Naive thymus-derived CD4-positive, alpha-beta T cell (primary cell): ENCODE results near the gene MVB12A. TPM values are rescaled to one million over a fixed set of nuclear protein-coding genes. Genes with fewer than 3 reads are reported as not detected.

Source experiments
- ATAC-seq: fragments of 150-1000 bp; cut with Tn5 transposase; 2 replicates; pipeline ENCODE4 v1.10.0; 2021; ENCODE audit warnings: mild to moderate bottlenecking, moderate library complexity
- CTCF ChIA-PET: fragments of 350-600 bp; sonication (Branson Sonifier 250); formaldehyde crosslinking; loops from one replicate; lab custom pipeline; 2021; ENCODE audit warnings: antibody characterized with exemption; lab: Charles Lee
- POLR2A ChIA-PET: fragments of 350-600 bp; sonication (Branson Sonifier 250); formaldehyde crosslinking; loops from one replicate; lab custom pipeline; 2021; ENCODE audit warnings: antibody characterized with exemption, inconsistent platforms; lab: Charles Lee
- DNase-seq, 9 donors: peaks; one replicate each; pipeline versions ENCODE4 v3.0.0 to v3.0.0-alpha.2; 2020 to 2022; ENCODE audit warnings: mixed read lengths in 1 of 9
- H3K27ac ChIP-seq: one replicate; pipeline ENCODE4 v1.7.0; 2013; ENCODE audit warnings: mild to moderate bottlenecking, low read depth, low read length, moderate library complexity
- H3K27me3 ChIP-seq, 2 donors: one replicate each; pipeline ENCODE4 v1.7.0; 2013; ENCODE audit warnings: low read length in 2 of 2, mild to moderate bottlenecking in 2 of 2, moderate library complexity in 2 of 2; ENCODE audit not compliant: control insufficient read depth in 2 of 2, insufficient read depth in 2 of 2
- H3K36me3 ChIP-seq, 3 experiments: 1 replicate in 2 of 3; 2 replicates in 1 of 3; pipeline ENCODE4 v1.7.0; 2013; ENCODE audit warnings: low read length in 3 of 3, mild to moderate bottlenecking in 3 of 3, moderate library complexity in 1 of 3; ENCODE audit not compliant: insufficient read depth in 3 of 3, control insufficient read depth in 2 of 3
- H3K4me1 ChIP-seq, 2 donors: one replicate each; pipeline ENCODE4 v1.7.0; 2013; ENCODE audit warnings: low read length in 2 of 2, mild to moderate bottlenecking in 2 of 2, moderate library complexity in 1 of 2; ENCODE audit not compliant: control insufficient read depth in 2 of 2, insufficient read depth in 2 of 2
- H3K4me3 ChIP-seq: 2 replicates; pipeline ENCODE4 v1.7.0; 2013; ENCODE audit warnings: mild to moderate bottlenecking, low read length
- H3K9me3 ChIP-seq, 3 experiments: 1 replicate in 2 of 3; 2 replicates in 1 of 3; pipeline ENCODE4 v1.7.0; 2013; ENCODE audit warnings: low read length in 3 of 3; ENCODE audit not compliant: control insufficient read depth in 2 of 3
- H3K27ac Mint-ChIP-seq, 9 donors: one replicate each; pipeline ENCODE4 v1.8.0; 2020 to 2022; ENCODE audit warnings: mixed read lengths in 9 of 9, mild to moderate bottlenecking in 8 of 9, moderate library complexity in 5 of 9, inconsistent platforms in 2 of 9
- H3K27me3 Mint-ChIP-seq, 5 donors: one replicate each; pipeline ENCODE4 v1.8.0; 2021 to 2022; ENCODE audit warnings: mixed read lengths in 5 of 5, mild to moderate bottlenecking in 1 of 5
- H3K36me3 Mint-ChIP-seq, 5 donors: one replicate each; pipeline ENCODE4 v1.8.0; 2020 to 2022; ENCODE audit warnings: mixed read lengths in 5 of 5, mild to moderate bottlenecking in 3 of 5, inconsistent platforms in 1 of 5
- H3K4me1 Mint-ChIP-seq, 7 donors: one replicate each; pipeline ENCODE4 v1.8.0; 2020 to 2022; ENCODE audit warnings: mixed read lengths in 7 of 7, mild to moderate bottlenecking in 3 of 7, inconsistent platforms in 1 of 7
- H3K4me3 Mint-ChIP-seq, 10 donors: one replicate each; pipeline ENCODE4 v1.8.0; 2020 to 2022; ENCODE audit warnings: mild to moderate bottlenecking in 10 of 10, mixed read lengths in 10 of 10, moderate library complexity in 6 of 10, inconsistent platforms in 2 of 10
- H3K9me3 Mint-ChIP-seq, 11 donors: one replicate each; pipeline ENCODE4 v1.8.0; 2020 to 2022; ENCODE audit warnings: mixed read lengths in 11 of 11, mild to moderate bottlenecking in 4 of 11, inconsistent platforms in 1 of 11, moderate library complexity in 1 of 11
- intact Hi-C, 2 donors: fragments of 100-400 bp; cut with micrococcal nuclease; formaldehyde crosslinking; loops; one replicate each; pipeline ENCODE4 v1.15.1; 2023
- polyA plus RNA-seq, 2 donors: library from polyadenylated mRNA; unstranded; fragments of 300-500 nt; fragmentation: Illumina TruSeq; gene quantifications; one replicate each; pipeline ENCODE4 v1.2.3, GENCODE V29; 2021
- total RNA-seq, 6 experiments: library from RNA in 5 of 6; stranded (reverse) in 5 of 6; gene quantifications; 1 replicate in 5 of 6; 2 replicates in 1 of 6; pipeline ENCODE4 v1.2.3 and lab custom pipeline; 2021 to 2026

The MVB12A gene
- total and polyA plus RNA-seq, 7 experiments from 2014 or later = 19.5 to 45.1 (median 31.3) TPM

DNA sequence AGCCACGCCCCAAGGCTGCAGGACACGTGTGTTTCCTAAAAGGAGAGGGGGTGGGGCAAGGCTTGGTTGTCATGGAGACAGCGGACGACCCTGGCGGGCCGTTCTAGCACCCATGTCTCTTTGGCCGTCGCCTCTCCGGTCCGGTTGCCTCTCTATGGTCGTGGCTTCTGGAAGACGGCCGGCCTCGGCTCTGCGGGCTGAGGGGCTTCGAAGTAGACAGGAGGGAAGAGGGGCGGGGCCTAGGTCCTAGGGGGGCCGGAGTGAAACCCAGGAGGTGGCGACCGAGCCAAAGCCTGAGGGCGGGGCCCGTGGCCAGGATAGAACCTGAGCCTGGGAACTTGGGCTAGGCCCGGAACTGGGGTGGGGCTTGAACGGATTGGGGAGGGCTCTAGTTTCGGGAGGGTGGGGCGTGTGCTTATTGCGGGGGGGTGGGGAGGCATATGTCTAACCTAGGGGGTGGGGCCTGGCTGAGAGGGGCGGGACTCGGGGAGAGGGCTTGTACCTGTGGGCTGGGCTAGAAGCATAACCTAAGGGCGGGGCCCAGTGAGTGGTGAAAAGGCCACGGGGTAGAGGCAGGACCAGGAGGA, 49.7 kb downstream of the MVB12A start:
- intact Hi-C loops = loop anchor here (1.0 to 10.0 kb wide), 14 partner anchors 16 to 392 kb away; partner anchors contain the start of genes COLGALT1 (in 2 of the 2), PGLS (in 2 of the 2), BABAM1 (in 1 of the 2) and GTPBP3 (in 1 of the 2)
- Histone ChIP-seq H3K27ac (peak overlapping the region; percentile 77), H3K4me1 (peaks cover 6 to 22% of the 10 kb centered on the region in 2 donors), H3K27me3 (no peaks in the 10 kb centered on the region), H3K4me3 (peak overlapping the region; percentile 96), H3K9me3 (no peaks in the 10 kb centered on the region), H3K36me3 (no peaks in the 10 kb centered on the region)
- ATAC-seq (peak; percentile 90), DNase-seq (peak in 8 of 9 donors; percentile 65 to 97 (median 87))
- ChIA-PET CTCF (no interaction called here), POLR2A (interaction anchor here (0.6 to 1.7 kb wide), 3 partner anchors 50 to 244 kb away, joined by 3 to 7 read pairs (median 3); partner anchors contain the start of genes MVB12A and OCEL1)
- Mint-ChIP-seq H3K27me3 (peaks cover 0 to 22% (median 0%) of the 10 kb centered on the region in 5 donors), H3K9me3 (peaks cover 0 to 2% (median 0%) of the 10 kb centered on the region in 11 donors), H3K36me3 (no peaks in the 10 kb centered on the region), H3K4me3 (peak overlapping the region; percentile 92 to 100 (median 96)), H3K4me1 (peaks cover 22 to 38% (median 30%) of the 10 kb centered on the region in 7 donors), H3K27ac (peak overlapping the region; percentile 74 to 98 (median 93))

DNA sequence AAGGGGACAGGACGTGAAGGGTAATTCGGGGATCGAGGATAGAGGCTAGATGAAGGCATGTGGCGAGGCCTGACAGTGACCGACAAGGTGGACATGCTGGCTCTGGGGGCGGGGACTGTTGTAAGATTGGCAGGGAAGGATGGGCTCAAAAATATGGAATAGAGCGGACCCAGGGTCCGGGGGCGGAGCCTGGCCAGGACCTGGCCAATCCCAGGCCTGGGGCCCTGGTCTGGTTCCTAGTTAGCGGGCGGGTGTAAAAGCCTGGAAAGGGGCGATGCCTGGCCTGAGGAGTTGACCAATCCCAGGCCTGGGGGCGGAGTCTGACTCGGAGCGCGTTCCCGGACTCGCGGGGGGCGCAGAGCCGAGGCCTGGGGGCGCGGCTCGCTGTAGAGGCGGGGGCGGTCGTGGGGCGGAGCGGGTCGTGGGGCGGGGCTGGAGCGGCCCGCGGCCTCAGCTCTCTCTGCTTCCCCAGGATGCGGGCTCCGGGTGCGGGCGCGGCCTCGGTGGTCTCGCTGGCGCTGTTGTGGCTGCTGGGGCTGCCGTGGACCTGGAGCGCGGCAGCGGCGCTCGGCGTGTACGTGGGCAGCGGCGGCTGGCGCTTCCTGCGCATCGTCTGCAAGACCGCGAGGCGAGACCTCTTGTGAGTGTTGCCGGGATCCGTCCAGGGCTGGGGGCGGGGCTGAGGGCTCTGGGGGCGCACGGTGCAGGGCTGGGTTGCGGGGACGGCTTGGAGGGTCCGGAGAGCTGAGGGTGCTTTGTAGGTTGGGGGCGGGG, 50.4 kb downstream of the MVB12A start, which contains the start of gene SLC27A1:
Gene SLC27A1 (plus strand): TSS at position 457 of the 774 bp plus-strand sequence. CDS start 17 bp downstream, at position 474.
- intact Hi-C loops = loop anchor here (1.0 to 10.0 kb wide), 10 partner anchors 19 to 385 kb away; partner anchors contain the start of genes BABAM1 (in 1 of the 2), COLGALT1 (in 1 of the 2), GTPBP3 (in 1 of the 2) and OCEL1 (in 1 of the 2)
- Mint-ChIP-seq H3K27ac (peak within 1 kb of the TSS; percentile 74 to 98 (median 93)), H3K36me3 (no peaks in the 10 kb centered on the region), H3K9me3 (peaks cover 0 to 2% (median 0%) of the 10 kb centered on the region in 11 donors), H3K4me3 (peak within 1 kb of the TSS; percentile 92 to 100 (median 96)), H3K27me3 (peaks cover 0 to 22% (median 0%) of the 10 kb centered on the region in 5 donors), H3K4me1 (peaks cover 22 to 38% (median 30%) of the 10 kb centered on the region in 7 donors)
- peak; percentile 84 for ATAC-seq
- peak; percentile 76 to 90 (median 84) for DNase-seq
- Histone ChIP-seq H3K9me3 (no peaks in the 10 kb centered on the region), H3K4me3 (peak within 1 kb of the TSS; percentile 96), H3K27me3 (no peaks in the 10 kb centered on the region), H3K27ac (peak within 1 kb of the TSS; percentile 77), H3K4me1 (peaks cover 6 to 22% of the 10 kb centered on the region in 2 donors), H3K36me3 (no peaks in the 10 kb centered on the region)
- ChIA-PET POLR2A (interaction anchor here (0.6 to 1.7 kb wide), 3 partner anchors 42 to 160 kb away, joined by 3 to 7 read pairs (median 5); partner anchors contain the start of genes MVB12A and PGLS), CTCF (interaction anchor here (0.6 kb wide), 1 partner anchor 1222 kb away, joined by 3 read pairs; no protein-coding TSS in a partner anchor)

DNA sequence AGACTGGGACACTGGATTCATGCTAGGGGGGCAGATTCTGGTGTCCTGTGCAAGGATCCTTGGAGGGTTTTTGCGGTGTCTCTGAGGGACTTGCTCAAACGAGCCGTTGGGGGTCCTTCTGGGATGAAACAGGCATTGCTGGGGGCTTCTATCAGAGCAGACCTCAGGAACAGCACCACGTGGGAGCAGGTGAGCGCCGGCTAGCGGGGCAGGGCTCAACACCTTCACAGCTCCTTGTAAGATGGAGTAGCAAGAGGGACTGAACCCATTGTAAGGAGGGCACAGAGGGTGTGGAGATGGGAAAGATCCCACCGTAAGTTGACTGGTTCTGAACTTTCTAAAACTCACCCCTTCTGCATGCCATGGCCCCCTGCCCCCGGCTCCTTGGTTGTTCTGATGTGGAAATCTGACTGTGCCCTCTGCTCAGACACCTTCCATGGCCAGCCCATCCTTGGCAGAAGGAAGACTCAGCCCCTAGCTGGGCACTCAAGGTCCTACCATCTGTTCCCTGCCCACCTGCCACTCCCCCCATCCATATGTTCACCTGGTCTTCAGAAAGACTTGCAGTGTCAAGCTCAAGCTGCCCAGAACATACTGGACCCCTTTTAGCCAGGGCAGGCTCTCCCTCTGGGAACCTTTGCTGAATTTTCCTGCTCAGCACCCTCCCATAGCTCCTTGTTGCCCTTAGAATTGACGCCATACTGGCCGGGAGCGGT, 51.7 kb downstream of the MVB12A start:
- Histone ChIP-seq H3K36me3 (no peaks in the 10 kb centered on the region), H3K27ac (peak overlapping the region; percentile 77), H3K4me1 (peaks cover 6 to 17% of the 10 kb centered on the region in 2 donors), H3K27me3 (no peaks in the 10 kb centered on the region), H3K9me3 (no peaks in the 10 kb centered on the region), H3K4me3 (no peak overlapping the region)
- no peak for ATAC-seq
- no peaks in the 10 kb centered on the region for H3K36me3 Mint-ChIP-seq
- H3K4me1 Mint-ChIP-seq = peaks cover 13 to 32% (median 26%) of the 10 kb centered on the region in 7 donors
- peaks cover 0 to 19% (median 0%) of the 10 kb centered on the region in 5 donors for H3K27me3 Mint-ChIP-seq
- peak overlapping the region in 6 of 9 donors; percentile 10 to 95 (median 67) for H3K27ac Mint-ChIP-seq
- ChIA-PET POLR2A (interaction anchor here (0.6 to 1.7 kb wide), 5 partner anchors 40 to 83 kb away, joined by 3 to 7 read pairs (median 4); partner anchors contain the start of genes BST2, MVB12A and PGLS), CTCF (no interaction called here)
- no peak for DNase-seq
- H3K9me3 Mint-ChIP-seq = peaks cover 0 to 2% (median 0%) of the 10 kb centered on the region in 11 donors
- peak overlapping the region; percentile 85 to 100 (median 96) for H3K4me3 Mint-ChIP-seq
- intact Hi-C loops = loop anchor here in 1 of 2 donors (10.0 kb wide), 1 partner anchor 383 kb away; the partner anchor contains the start of gene RPL18A

DNA sequence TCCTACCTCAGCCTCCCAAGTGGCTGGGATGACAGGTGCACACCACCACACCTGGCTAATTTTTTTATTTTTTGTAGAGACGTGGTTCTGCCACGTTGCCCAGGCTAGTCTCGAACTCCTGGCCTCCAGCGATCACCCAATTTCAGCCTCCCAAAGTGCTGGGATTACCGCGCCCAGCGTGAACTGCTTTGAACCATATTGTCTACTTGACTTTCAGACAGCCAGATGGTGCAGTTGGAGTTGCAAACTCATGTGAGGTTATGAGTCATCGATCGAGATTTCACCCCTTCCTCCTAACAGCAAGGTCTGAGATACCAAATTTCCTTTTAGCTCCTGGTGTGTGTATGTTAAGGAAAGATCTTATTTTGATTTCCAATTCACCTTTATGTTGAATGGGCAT, 53.2 kb downstream of the MVB12A start:
- H3K4me3 ChIP-seq = no peak overlapping the region
- no peaks in the 10 kb centered on the region for H3K36me3 ChIP-seq
- peaks cover 6 to 17% of the 10 kb centered on the region in 2 donors for H3K4me1 ChIP-seq
- CTCF ChIA-PET = no interaction called here
- intact Hi-C loops = loop anchor here in 1 of 2 donors (10.0 kb wide), 1 partner anchor 382 kb away; the partner anchor contains the start of gene RPL18A
- H3K27me3 ChIP-seq = no peaks in the 10 kb centered on the region
- H3K9me3 ChIP-seq = no peaks in the 10 kb centered on the region
- H3K9me3 Mint-ChIP-seq = peaks cover 0 to 2% (median 0%) of the 10 kb centered on the region in 11 donors
- H3K36me3 Mint-ChIP-seq = no peaks in the 10 kb centered on the region
- peaks cover 13 to 32% (median 23%) of the 10 kb centered on the region in 7 donors for H3K4me1 Mint-ChIP-seq
- ATAC-seq (no peak), DNase-seq (no peak)
- no peak overlapping the region for H3K27ac ChIP-seq
- POLR2A ChIA-PET = interaction anchor here (0.8 kb wide), 1 partner anchor 321 kb away, joined by 3 read pairs; no protein-coding TSS in a partner anchor
- peak overlapping the region in 2 of 9 donors; percentile 20 to 70 for H3K27ac Mint-ChIP-seq
- peaks cover 0 to 13% (median 0%) of the 10 kb centered on the region in 5 donors for H3K27me3 Mint-ChIP-seq
- peak overlapping the region in 2 of 10 donors; percentile 4 to 61 for H3K4me3 Mint-ChIP-seq
